Measurements from ENCODE around the gene RAD23A.

DNA sequence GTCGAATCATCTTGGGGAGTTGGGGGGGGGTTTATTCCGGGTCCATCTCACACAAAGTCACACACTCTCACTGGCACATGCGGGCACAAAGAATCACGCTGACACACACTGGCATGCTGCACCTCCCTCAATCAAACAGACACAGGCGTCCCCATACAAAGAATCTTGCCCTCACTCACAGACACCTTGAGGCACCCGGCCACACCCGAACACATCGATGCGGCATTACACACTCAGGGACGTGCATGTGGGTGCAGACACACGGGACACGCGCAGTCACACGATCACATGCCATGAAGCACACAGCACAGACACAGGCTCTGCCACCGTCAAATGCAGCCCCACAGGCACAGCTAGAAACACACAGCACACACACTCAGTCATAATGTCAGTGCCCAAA is 57.4 kb downstream of the RAD23A start:
- TF ChIP-seq, protein P1, sequence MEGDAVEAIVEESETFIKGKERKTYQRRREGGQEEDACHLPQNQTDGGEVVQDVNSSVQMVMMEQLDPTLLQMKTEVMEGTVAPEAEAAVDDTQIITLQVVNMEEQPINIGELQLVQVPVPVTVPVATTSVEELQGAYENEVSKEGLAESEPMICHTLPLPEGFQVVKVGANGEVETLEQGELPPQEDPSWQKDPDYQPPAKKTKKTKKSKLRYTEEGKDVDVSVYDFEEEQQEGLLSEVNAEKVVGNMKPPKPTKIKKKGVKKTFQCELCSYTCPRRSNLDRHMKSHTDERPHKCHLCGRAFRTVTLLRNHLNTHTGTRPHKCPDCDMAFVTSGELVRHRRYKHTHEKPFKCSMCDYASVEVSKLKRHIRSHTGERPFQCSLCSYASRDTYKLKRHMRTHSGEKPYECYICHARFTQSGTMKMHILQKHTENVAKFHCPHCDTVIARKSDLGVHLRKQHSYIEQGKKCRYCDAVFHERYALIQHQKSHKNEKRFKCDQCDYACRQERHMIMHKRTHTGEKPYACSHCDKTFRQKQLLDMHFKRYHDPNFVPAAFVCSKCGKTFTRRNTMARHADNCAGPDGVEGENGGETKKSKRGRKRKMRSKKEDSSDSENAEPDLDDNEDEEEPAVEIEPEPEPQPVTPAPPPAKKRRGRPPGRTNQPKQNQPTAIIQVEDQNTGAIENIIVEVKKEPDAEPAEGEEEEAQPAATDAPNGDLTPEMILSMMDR (IDR thresholded peaks at IDR 0.05), result no peak
- TF ChIP-seq POLR2A (IDR thresholded peaks at IDR 0.05), result no peak
